C4-2B (cell line): Measurements from ENCODE around the gene ORM1.

Experiments used
- CTCF ChIP-seq: fragments of 450-650 bp; conservative IDR thresholded peaks from 2 replicates; pipeline ENCODE4 v1.5.1; 2017; ENCODE audit warnings: mild to moderate bottlenecking
- ZFX ChIP-seq: fragments of 450-650 bp; IDR thresholded peaks from 2 replicates; pipeline ENCODE4 v1.6.1; 2017

DNA sequence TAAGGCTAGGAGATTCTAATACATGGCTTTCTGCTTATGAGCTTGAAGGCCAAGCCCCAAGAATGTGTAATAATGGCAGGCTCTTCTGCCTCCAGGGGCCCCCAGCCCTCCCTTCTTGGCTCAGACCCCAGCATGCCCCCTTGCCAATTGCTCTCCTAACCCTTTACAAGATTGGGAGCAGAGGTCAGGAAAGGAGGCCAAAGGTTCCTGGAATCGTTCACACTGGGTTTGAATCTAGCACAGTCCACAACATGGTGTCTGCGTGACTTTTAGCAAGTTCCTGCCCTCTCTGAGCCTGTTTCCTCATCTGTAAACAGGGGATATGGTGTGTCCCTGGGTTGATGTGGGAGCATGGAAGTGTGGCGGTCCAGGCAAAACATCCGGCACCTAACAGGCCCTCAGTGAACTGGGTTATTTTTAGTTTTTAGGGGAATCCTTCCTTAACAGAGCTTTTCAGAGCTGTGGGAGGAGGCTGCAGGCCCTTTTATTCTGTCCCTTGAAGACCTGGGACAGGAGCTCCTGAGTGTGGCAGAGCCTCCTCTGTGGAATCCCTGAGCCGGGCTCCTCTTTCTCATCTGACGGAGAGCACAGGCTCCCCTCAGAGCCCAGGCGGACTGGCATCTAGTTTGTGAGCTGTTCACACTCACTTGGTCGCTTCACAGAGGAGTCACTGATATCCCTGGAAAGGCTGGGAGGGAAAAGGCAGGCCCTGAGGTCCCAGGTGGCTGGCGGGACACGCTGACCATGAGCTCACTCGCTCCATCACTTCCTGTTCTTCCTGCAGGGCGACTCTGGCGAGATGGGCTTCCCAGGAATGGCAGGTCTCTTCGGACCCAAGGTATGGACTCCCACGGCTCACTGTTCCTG, 23.4 kb upstream of the ORM1 start:
- TF ChIP-seq CTCF: no peak
- TF ChIP-seq ZFX: no peak
